H54 (cell line): ENCODE data around the gene NUPR1.
"Not testable (repeated sequence)": the region's sequence is repeated elsewhere in the genome, so short reads cannot be mapped to it uniquely, and the experiment has no call there.

Experiments used
- DNase-seq: peaks from one replicate; pipeline ENCODE4 v3.0.0; 2011; ENCODE audit warnings: low spot score, mixed read lengths; ENCODE audit not compliant: insufficient read length
- FAIRE-seq: peaks from 3 replicates; lab custom pipeline; 2011; peaks lifted over from hg19 to GRCh38; lab: Jason Lieb, UNC
- POLR2A ChIP-seq: IDR thresholded peaks from 2 replicates; pipeline ENCODE4 v1.6.1; 2011; ENCODE audit warnings: low read depth, mild to moderate bottlenecking, low read length

NUPR1 gene

DNA sequence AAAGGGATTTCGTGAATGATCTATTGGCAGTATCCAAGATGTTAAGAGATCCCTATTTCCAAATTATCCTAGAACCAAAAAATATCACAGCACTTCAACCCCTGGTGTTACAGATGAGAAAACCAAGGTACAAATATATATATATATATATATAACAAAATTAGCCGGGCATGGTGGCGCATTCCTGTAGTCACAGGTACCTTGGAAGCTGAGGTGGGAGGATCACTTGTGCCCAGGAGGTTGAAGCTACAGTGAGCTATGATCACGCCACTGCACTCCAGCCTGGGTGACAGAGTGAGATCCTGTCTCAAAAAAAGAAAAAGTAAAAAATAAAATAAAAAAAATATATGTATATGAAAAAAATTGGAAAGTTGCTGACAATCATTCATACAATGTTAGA, 46.3 kb downstream of the NUPR1 start:
- TF ChIP-seq POLR2A = no peak
- DNase-seq (no peak), FAIRE-seq (no peak)

DNA sequence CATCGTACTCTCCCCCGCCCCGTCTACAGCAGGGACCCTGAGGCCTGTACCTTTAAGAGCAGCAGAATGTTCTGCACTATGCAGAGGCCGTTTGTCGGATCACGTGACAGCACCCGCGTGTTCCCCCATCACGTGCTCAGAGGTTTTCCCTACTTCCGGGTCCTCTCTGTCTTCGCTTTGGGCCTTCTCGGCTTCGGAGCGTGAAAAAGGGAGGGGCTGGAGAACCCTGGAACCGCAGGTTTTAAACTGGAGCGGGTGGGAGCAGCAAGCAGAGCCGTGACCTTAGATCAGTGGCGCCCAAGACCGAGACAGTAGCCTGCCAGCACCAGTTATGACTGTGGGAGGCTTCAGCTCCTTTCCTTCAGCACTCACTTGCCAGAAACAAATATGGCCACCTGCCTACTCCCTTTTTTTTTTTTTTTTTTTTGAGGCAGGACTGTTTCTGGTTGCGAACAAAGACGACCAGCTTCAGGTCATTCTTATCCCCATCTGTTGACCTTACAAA, 46.8 kb downstream of the NUPR1 start, which contains the start of gene CLN3:
TSS of gene CLN3 (minus strand) at position 105 of the 505 bp plus-strand sequence. CDS start 315 bp downstream, outside the sequence.
- TF ChIP-seq POLR2A = no peak
- peak; percentile 67 for FAIRE-seq
- DNase-seq = peak; percentile 92

GRCh38 chr16:28491230-28491969, 47.4 kb downstream of the NUPR1 start:
- TF ChIP-seq POLR2A = no peak
- FAIRE-seq = no peak

GRCh38 chr16:28486266-28486665, 52.5 kb downstream of the NUPR1 start:
- TF ChIP-seq POLR2A = no peak
- no peak for DNase-seq
- no peak for FAIRE-seq

More at GRCh38 chr16:28491230-28491969, 47.4 kb downstream of the NUPR1 start:
- DNase-seq = no peak

- FAIRE-seq = not testable (repeated sequence)
Measured at GRCh38 chr16:28483361-28483760, 55.4 kb downstream of the NUPR1 start.

More at GRCh38 chr16:28483361-28483760, 55.4 kb downstream of the NUPR1 start:
- not testable (repeated sequence) for DNase-seq
